MM.1S (cell line): ENCODE measurements around the gene EFNB3.

Experiments
- EZH2 ChIP-seq: fragments of 300-600 bp; sonication (generic); optimal IDR thresholded peaks from 2 replicates; pipeline ENCODE3; 2017; ENCODE audit warnings: low read depth, mild to moderate bottlenecking, antibody characterized with exemption, low read length, mixed read lengths
- EZH2phosphoT487 ChIP-seq: fragments of 300-600 bp; sonication (generic); IDR thresholded peaks from 2 replicates; pipeline ENCODE4 v1.6.1; 2018; ENCODE audit warnings: antibody characterized with exemption, low read length
- TF ChIP-seq, protein P1 (sequence below): fragments of 300-600 bp; sonication (generic); IDR thresholded peaks from 2 replicates; pipeline ENCODE4 v1.5.1; 2016; ENCODE audit warnings: antibody characterized with exemption, low read length, mixed read lengths

DNA sequence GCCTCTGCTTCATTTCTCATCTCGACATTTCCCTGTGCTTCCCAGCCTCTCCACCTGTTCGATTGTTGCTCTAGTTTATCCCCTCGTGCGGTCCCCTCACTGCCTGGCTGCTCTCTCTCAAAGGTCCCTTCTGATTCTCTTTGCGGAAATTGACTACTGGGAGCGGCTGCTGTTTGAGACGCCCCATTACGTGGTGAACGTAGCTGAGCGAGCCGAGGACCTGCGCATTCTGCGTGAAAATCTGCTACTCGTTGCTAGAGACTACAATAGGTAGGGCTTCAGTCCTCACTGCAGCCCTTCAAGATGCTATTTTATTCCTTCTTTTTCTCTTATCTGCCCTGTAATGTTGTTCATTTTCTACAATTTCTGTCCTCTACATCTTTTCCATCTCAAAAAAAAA is 52.0 kb downstream of the EFNB3 start:
- TF ChIP-seq, protein P1, sequence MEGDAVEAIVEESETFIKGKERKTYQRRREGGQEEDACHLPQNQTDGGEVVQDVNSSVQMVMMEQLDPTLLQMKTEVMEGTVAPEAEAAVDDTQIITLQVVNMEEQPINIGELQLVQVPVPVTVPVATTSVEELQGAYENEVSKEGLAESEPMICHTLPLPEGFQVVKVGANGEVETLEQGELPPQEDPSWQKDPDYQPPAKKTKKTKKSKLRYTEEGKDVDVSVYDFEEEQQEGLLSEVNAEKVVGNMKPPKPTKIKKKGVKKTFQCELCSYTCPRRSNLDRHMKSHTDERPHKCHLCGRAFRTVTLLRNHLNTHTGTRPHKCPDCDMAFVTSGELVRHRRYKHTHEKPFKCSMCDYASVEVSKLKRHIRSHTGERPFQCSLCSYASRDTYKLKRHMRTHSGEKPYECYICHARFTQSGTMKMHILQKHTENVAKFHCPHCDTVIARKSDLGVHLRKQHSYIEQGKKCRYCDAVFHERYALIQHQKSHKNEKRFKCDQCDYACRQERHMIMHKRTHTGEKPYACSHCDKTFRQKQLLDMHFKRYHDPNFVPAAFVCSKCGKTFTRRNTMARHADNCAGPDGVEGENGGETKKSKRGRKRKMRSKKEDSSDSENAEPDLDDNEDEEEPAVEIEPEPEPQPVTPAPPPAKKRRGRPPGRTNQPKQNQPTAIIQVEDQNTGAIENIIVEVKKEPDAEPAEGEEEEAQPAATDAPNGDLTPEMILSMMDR: no peak
- TF ChIP-seq EZH2 (no peak), EZH2phosphoT487 (no peak)
